ENCODE results near the gene LRP10.

- TF ChIP-seq CTCF (IDR thresholded peaks at IDR 0.05) (no peak), EZH2 (IDR thresholded peaks at IDR 0.05; ENCODE audit: borderline replicate concordance, insufficient read depth, low read depth, low read length, poor library complexity, severe bottlenecking) (no peak)
Observed at GRCh38 chr14:22870811-22871223, 723 bp upstream of the LRP10 start.
